ENCODE results near the gene SWT1. TPM values are rescaled to one million over a fixed set of nuclear protein-coding genes. Genes with fewer than 3 reads are reported as not detected.

The SWT1 gene
- total RNA-seq, 1 donor from 2014 or later, result 8.3 TPM

- no peak for DNase-seq (ENCODE audit: low spot score)
Measured at GRCh38 chr1:185288435-185288834, 131.5 kb downstream of the SWT1 start.

- no peak for DNase-seq (ENCODE audit: low spot score)
Measured at GRCh38 chr1:185289880-185290279, 132.9 kb downstream of the SWT1 start.

- DNase-seq (ENCODE audit: low spot score), result no peak
Measured at GRCh38 chr1:185291159-185291558, 134.2 kb downstream of the SWT1 start.

GRCh38 chr1:185291652-185292051, 134.7 kb downstream of the SWT1 start:
- DNase-seq (ENCODE audit: low spot score), result no peak

- no peak for DNase-seq (ENCODE audit: low spot score)
Measured at GRCh38 chr1:185292237-185292636, 135.3 kb downstream of the SWT1 start.

GRCh38 chr1:185293967-185294542, 137.1 kb downstream of the SWT1 start:
- DNase-seq (ENCODE audit: low spot score), result no peak

GRCh38 chr1:185295091-185295490, 138.1 kb downstream of the SWT1 start:
- DNase-seq (ENCODE audit: low spot score), result no peak

- no peak for DNase-seq (ENCODE audit: low spot score)
Measured at GRCh38 chr1:185297982-185298381, 141.0 kb downstream of the SWT1 start.

- no peak for DNase-seq (ENCODE audit: low spot score)
Measured at GRCh38 chr1:185300152-185300551, 143.2 kb downstream of the SWT1 start.

GRCh38 chr1:185305419-185305818, 148.5 kb downstream of the SWT1 start:
- DNase-seq (ENCODE audit: low spot score), result no peak

GRCh38 chr1:185308126-185308525, 151.2 kb downstream of the SWT1 start:
- DNase-seq (ENCODE audit: low spot score), result no peak

GRCh38 chr1:185309566-185309965, 152.6 kb downstream of the SWT1 start:
- DNase-seq (ENCODE audit: low spot score), result no peak

GRCh38 chr1:185311589-185312225, 154.7 kb downstream of the SWT1 start:
- no peak for DNase-seq (ENCODE audit: low spot score)

- no peak for DNase-seq (ENCODE audit: low spot score)
Measured at GRCh38 chr1:185312361-185313138, 155.6 kb downstream of the SWT1 start.

- DNase-seq (ENCODE audit: low spot score), result no peak
Measured at GRCh38 chr1:185314411-185314810, 157.4 kb downstream of the SWT1 start.

GRCh38 chr1:185315445-185316071, 158.6 kb downstream of the SWT1 start:
- no peak for DNase-seq (ENCODE audit: low spot score)

- DNase-seq (ENCODE audit: low spot score), result peak; percentile 95
Measured at GRCh38 chr1:185316163-185317033, 159.4 kb downstream of the SWT1 start.

- DNase-seq (ENCODE audit: low spot score), result peak; percentile 97
Measured at GRCh38 chr1:185317034-185317885, 160.3 kb downstream of the SWT1 start, which contains the start of gene IVNS1ABP. TSS of gene IVNS1ABP (minus strand) at chr1:185317243. CDS start at chr1:185309493, 7,750 bp downstream.

GRCh38 chr1:185317886-185318310, 160.9 kb downstream of the SWT1 start:
- DNase-seq (ENCODE audit: low spot score), result peak; percentile 54

- DNase-seq (ENCODE audit: low spot score), result no peak
Measured at GRCh38 chr1:185318431-185319138, 161.6 kb downstream of the SWT1 start.
